HEK293 (cell line): ENCODE measurements around the gene GPX8.

Source experiments
- SALL2 ChIP-seq: fragments of 450-650 bp; formaldehyde crosslinking; IDR thresholded peaks from 2 replicates; pipeline ENCODE4 v1.5.0; 2017; ENCODE audit warnings: missing biosample characterization, mild to moderate bottlenecking, missing genetic modification characterization, borderline replicate concordance
- ZNF433 ChIP-seq: fragments of 450-650 bp; formaldehyde crosslinking; IDR thresholded peaks from 2 replicates; pipeline ENCODE4 v1.5.1; 2016; ENCODE audit warnings: missing biosample characterization, missing genetic modification characterization, low read depth
- ZNF621 ChIP-seq: fragments of 450-650 bp; formaldehyde crosslinking; IDR thresholded peaks from 2 replicates; pipeline ENCODE4 v1.5.1; 2017; ENCODE audit warnings: missing biosample characterization, missing genetic modification characterization
- ZNF623 ChIP-seq: fragments of 450-650 bp; formaldehyde crosslinking; IDR thresholded peaks from 2 replicates; pipeline ENCODE4 v1.5.1; 2016; ENCODE audit warnings: missing biosample characterization, missing genetic modification characterization
- TF ChIP-seq, protein P1 (sequence below): sonication (generic); formaldehyde crosslinking; IDR thresholded peaks from 2 replicates; pipeline ENCODE4 v1.8.1; 2022; ENCODE audit warnings: mild to moderate bottlenecking, moderate library complexity, missing genetic modification reagents
- TF ChIP-seq, protein P2 (sequence below): IDR thresholded peaks from 2 replicates; pipeline ENCODE4 v1.6.1; 2011; ENCODE audit warnings: mild to moderate bottlenecking, low read depth, low read length, borderline replicate concordance

DNA sequence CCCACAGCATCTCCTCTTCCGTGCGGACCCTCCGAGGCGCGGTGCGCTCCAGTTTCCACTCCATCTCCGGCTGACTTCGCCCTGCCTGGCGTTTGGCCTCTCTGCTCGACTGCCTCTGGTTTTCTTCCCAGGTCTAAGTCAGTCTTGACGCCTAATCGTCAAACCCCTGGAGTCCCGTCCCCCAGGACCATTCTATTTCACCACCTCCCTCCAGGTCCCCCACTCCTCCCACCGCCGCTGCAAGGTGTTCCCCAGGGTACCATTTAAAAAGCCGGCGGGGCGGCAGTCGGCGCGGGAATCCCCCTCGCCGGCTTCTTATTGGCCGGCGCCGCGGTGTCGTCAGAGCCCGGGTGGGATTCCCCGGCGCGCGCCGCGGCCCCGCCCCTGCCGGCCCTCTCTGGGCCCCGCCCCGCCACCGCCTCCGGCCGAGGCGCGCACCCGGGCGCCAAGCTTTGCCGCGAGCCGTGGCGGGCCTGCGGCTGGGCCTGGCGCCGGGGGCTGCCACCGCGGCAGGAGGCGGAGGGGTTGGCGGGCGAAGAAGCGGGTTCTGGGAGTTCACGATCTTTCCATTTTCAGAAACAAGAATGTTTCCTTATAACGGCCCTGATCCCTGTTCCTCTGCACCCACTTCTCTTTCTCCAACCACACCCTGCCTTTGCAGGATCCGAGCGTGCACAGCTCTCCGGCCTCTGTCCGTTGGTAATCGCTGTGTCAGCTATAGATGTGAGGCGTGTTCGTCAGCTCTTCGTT is 13.1 kb downstream of the GPX8 start, which contains the start of gene CDC20B:
- TF ChIP-seq, protein P1, sequence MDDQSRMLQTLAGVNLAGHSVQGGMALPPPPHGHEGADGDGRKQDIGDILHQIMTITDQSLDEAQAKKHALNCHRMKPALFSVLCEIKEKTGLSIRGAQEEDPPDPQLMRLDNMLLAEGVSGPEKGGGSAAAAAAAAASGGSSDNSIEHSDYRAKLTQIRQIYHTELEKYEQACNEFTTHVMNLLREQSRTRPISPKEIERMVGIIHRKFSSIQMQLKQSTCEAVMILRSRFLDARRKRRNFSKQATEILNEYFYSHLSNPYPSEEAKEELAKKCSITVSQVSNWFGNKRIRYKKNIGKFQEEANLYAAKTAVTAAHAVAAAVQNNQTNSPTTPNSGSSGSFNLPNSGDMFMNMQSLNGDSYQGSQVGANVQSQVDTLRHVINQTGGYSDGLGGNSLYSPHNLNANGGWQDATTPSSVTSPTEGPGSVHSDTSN (CRISPR knock-in tag): no peak
- no peak for TF ChIP-seq ZNF623 (tag by site-specific recombination)
- no peak for TF ChIP-seq ZNF621 (tag by site-specific recombination)
- no peak for TF ChIP-seq SALL2 (tag by site-specific recombination)
- TF ChIP-seq, protein P2, sequence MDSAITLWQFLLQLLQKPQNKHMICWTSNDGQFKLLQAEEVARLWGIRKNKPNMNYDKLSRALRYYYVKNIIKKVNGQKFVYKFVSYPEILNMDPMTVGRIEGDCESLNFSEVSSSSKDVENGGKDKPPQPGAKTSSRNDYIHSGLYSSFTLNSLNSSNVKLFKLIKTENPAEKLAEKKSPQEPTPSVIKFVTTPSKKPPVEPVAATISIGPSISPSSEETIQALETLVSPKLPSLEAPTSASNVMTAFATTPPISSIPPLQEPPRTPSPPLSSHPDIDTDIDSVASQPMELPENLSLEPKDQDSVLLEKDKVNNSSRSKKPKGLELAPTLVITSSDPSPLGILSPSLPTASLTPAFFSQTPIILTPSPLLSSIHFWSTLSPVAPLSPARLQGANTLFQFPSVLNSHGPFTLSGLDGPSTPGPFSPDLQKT: no peak
- TF ChIP-seq ZNF433 (tag by site-specific recombination): no peak
